ENCODE results near the gene GDAP1L1.

GDAP1L1 gene

DNA sequence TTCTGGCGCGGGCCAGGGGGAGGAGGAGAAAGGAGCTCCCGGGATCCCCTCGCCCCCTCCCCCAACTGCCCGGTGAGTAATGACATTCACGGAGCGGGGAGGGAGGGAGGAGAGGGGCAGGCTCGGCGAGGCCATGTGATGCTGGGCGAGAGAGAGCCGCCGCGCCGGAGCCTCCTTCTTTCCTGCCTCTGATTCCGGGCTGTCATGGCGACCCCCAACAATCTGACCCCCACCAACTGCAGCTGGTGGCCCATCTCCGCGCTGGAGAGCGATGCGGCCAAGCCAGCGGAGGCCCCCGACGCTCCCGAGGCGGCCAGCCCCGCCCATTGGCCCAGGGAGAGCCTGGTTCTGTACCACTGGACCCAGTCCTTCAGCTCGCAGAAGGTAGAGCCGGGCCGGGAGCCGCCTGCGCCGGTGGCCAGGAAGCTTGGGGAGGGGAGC lies at the start of gene GDAP1L1:
Gene GDAP1L1, plus strand, starts transcription at position 178 of the 441 bp plus-strand sequence. Its CDS starts 27 bp downstream, at position 205.
- H3K9me3 ChIP-seq (ENCODE audit: control insufficient read depth, low read length) = no peaks in the 10 kb centered on the region
- no peaks in the 10 kb centered on the region for H3K4me1 ChIP-seq (ENCODE audit: control insufficient read depth, insufficient read depth, low read length)
- H3K4me3 ChIP-seq (ENCODE audit: low read length) = no peak within 1 kb of the TSS
- H3K27me3 ChIP-seq (ENCODE audit: control insufficient read depth, insufficient read depth, low read length) = peaks cover 15% of the 10 kb centered on the region
- no peaks in the 10 kb centered on the region for H3K36me3 ChIP-seq (ENCODE audit: control insufficient read depth, insufficient read depth, low read length)
- H3K9ac ChIP-seq (ENCODE audit: low read length) = no peak within 1 kb of the TSS

DNA sequence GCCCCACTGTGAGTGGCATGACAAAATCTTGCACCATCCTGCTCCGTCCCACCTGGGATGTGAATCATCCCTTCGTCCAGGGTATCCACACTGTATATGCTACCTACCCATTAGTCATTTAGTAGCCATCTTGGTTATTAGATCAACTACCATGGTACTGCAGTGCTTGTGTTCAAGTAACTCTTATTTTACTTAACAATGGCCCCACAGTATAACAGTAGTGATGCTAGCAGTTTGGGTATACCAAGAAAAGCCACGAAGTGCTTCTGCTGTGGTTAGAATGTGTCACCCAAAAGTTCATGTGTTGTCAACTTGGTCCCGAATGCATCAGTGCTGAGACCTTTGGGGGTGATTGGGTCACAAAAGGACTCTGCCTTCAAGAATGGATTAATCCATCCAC lies 48.2 kb upstream of the GDAP1L1 start:
- H3K9me3 ChIP-seq (ENCODE audit: control insufficient read depth, low read length) = no peaks in the 10 kb centered on the region
- no peak overlapping the region for H3K4me3 ChIP-seq (ENCODE audit: low read length)

DNA sequence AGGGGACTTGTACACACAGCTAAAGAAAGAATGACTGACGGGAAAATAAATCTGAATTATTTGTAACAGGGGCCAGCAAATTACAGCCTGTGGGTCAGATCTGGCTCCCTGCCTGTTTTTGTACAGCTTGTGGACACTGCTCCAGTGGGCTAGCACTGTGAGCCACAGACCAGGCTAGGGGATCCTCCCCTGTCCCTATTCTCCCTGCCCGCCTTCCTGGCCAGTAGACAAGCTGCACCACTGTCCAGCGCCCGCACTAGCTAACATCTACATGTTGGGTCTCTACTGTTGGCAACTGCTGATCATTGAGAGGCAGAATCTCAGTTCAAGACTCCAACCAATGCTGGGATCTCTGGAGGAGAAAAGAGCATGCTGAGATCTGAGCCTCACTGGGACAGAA lies 47.2 kb upstream of the GDAP1L1 start:
- Histone ChIP-seq H3K9ac (ENCODE audit: low read length) (no peak overlapping the region), H3K4me1 (ENCODE audit: control insufficient read depth, insufficient read depth, low read length) (peaks cover 6% of the 10 kb centered on the region), H3K9me3 (ENCODE audit: control insufficient read depth, low read length) (no peaks in the 10 kb centered on the region), H3K4me3 (ENCODE audit: low read length) (no peak overlapping the region), H3K36me3 (ENCODE audit: control insufficient read depth, insufficient read depth, low read length) (peaks cover 13% of the 10 kb centered on the region), H3K27me3 (ENCODE audit: control insufficient read depth, insufficient read depth, low read length) (no peaks in the 10 kb centered on the region)

More for the DNA sequence above, 48.2 kb upstream of the GDAP1L1 start:
- Histone ChIP-seq H3K36me3 (ENCODE audit: control insufficient read depth, insufficient read depth, low read length) (peaks cover 13% of the 10 kb centered on the region), H3K4me1 (ENCODE audit: control insufficient read depth, insufficient read depth, low read length) (no peaks in the 10 kb centered on the region), H3K9ac (ENCODE audit: low read length) (no peak overlapping the region), H3K27me3 (ENCODE audit: control insufficient read depth, insufficient read depth, low read length) (no peaks in the 10 kb centered on the region)

DNA sequence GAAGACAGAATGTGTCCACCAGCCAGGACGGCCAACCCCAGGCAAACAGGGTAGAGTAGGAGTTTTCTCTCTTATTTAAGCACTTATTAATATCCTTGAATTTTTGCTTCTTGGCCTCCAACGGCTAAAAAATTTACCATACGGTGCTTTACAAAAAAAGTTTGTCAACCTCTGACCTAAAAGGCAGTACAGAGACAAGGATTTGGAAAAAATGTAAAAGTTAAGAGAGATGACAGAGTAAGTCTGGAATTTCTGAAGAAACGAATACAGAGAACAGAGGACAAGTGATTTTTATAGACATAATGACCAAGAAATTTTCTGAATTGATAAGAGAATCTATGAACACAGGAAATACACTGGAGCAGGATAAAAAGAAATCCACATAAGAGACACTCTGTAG lies 46.7 kb upstream of the GDAP1L1 start:
- H3K9me3 ChIP-seq (ENCODE audit: control insufficient read depth, low read length) = no peaks in the 10 kb centered on the region
- no peak overlapping the region for H3K9ac ChIP-seq (ENCODE audit: low read length)
- no peak overlapping the region for H3K4me3 ChIP-seq (ENCODE audit: low read length)
- no peaks in the 10 kb centered on the region for H3K27me3 ChIP-seq (ENCODE audit: control insufficient read depth, insufficient read depth, low read length)
- peaks cover 13% of the 10 kb centered on the region for H3K36me3 ChIP-seq (ENCODE audit: control insufficient read depth, insufficient read depth, low read length)
- peaks cover 11% of the 10 kb centered on the region for H3K4me1 ChIP-seq (ENCODE audit: control insufficient read depth, insufficient read depth, low read length)

DNA sequence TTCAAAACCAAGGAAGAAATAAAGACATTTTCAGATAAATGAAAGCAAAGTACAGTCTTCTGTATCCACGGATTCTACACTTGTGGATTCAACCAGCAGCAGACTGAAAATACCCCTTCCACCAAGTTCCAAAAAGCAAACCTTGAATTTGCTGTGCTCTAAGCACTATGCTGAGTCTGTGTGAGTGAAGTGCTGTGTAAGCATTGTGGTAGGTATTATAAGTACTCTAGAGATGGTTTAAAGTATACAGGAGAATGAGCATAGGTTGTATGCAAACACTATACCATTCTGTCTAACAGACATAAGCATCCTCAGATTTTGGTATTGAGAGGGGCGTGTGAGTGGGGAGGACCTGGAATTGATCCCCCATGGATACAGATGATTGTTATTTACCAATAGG lies 46.1 kb upstream of the GDAP1L1 start:
- no peaks in the 10 kb centered on the region for H3K27me3 ChIP-seq (ENCODE audit: control insufficient read depth, insufficient read depth, low read length)
- H3K36me3 ChIP-seq (ENCODE audit: control insufficient read depth, insufficient read depth, low read length) = peaks cover 13% of the 10 kb centered on the region
- peaks cover 13% of the 10 kb centered on the region for H3K4me1 ChIP-seq (ENCODE audit: control insufficient read depth, insufficient read depth, low read length)
- no peak overlapping the region for H3K9ac ChIP-seq (ENCODE audit: low read length)
- H3K4me3 ChIP-seq (ENCODE audit: low read length) = no peak overlapping the region
- no peaks in the 10 kb centered on the region for H3K9me3 ChIP-seq (ENCODE audit: control insufficient read depth, low read length)

DNA sequence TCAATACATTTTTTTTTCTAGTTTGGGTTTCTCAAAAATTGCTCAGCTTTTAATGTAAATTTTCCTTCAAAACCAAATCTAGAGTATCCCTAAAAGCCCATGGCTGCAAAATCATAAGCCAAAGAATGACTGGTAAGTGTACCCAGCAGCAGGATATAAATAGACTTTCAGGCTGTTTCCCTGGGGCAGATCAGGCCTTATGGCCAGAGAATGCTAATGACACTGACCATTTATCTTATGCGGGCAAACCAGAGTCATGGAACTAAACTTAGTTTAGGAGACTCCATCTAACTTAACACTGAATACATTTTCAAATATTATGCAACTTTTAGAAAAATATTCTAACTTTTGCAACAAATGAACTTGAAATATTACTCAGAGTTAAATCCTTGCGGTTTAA lies 43.9 kb upstream of the GDAP1L1 start:
- Histone ChIP-seq H3K9me3 (ENCODE audit: control insufficient read depth, low read length) (no peaks in the 10 kb centered on the region), H3K4me3 (ENCODE audit: low read length) (no peak overlapping the region), H3K4me1 (ENCODE audit: control insufficient read depth, insufficient read depth, low read length) (peaks cover 13% of the 10 kb centered on the region), H3K27me3 (ENCODE audit: control insufficient read depth, insufficient read depth, low read length) (no peaks in the 10 kb centered on the region), H3K36me3 (ENCODE audit: control insufficient read depth, insufficient read depth, low read length) (peaks cover 8% of the 10 kb centered on the region), H3K9ac (ENCODE audit: low read length) (no peak overlapping the region)

DNA sequence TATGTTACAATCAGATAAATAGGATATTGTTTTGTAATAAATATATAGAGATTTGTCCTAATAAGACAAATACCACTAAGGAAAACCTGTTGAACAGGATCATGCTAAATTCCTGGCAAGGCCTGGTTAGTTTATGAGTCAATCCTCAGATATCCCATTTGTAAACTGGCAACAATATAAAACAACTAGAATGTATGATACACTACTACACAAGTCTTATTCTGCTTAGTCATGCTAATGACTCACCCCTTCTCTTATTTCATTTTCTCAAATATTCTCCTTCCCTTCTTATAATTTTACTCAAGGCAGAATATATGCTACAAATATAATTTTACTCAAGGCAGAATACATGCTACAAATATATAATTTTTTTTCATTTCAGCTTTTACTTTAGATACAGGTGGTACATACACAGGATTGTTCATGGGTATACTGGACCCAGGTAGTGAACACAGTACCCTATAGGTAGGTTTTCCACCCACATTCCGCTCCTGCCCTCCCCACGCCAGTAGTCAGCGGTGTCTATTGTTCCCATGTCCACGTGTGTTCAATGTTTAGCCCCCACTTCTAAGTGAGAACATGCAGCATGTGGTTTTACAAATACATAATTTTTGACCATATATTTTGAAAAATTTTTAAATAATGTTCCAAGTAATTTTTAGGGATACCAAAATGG lies 42.8 kb upstream of the GDAP1L1 start:
- H3K4me1 ChIP-seq (ENCODE audit: control insufficient read depth, insufficient read depth, low read length) = peaks cover 19% of the 10 kb centered on the region
- no peak overlapping the region for H3K9ac ChIP-seq (ENCODE audit: low read length)
- no peak overlapping the region for H3K4me3 ChIP-seq (ENCODE audit: low read length)
- peaks cover 8% of the 10 kb centered on the region for H3K36me3 ChIP-seq (ENCODE audit: control insufficient read depth, insufficient read depth, low read length)
- H3K27me3 ChIP-seq (ENCODE audit: control insufficient read depth, insufficient read depth, low read length) = no peaks in the 10 kb centered on the region
- H3K9me3 ChIP-seq (ENCODE audit: control insufficient read depth, low read length) = no peaks in the 10 kb centered on the region

DNA sequence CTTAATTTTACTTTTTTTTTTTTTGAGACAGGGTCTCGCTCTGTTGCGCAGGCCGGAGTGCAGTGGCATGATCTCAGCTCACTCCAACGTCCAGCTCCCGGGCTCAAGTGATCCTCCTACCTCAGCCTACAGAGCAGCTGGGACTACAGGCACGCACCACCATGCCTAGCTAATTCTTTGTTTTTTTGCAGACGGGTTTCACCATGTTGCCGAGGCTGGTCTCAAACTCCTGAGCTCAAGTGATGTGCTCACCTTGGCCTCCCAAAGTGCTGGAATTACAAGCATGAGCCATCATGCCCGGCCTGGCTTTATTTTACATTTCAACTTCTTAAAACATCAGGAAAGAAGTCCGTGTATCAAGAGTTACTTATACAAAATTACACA lies 42.3 kb upstream of the GDAP1L1 start:
- Histone ChIP-seq H3K9me3 (ENCODE audit: control insufficient read depth, low read length) (no peaks in the 10 kb centered on the region), H3K9ac (ENCODE audit: low read length) (no peak overlapping the region), H3K4me1 (ENCODE audit: control insufficient read depth, insufficient read depth, low read length) (peaks cover 19% of the 10 kb centered on the region), H3K36me3 (ENCODE audit: control insufficient read depth, insufficient read depth, low read length) (peaks cover 8% of the 10 kb centered on the region), H3K4me3 (ENCODE audit: low read length) (no peak overlapping the region), H3K27me3 (ENCODE audit: control insufficient read depth, insufficient read depth, low read length) (no peaks in the 10 kb centered on the region)

DNA sequence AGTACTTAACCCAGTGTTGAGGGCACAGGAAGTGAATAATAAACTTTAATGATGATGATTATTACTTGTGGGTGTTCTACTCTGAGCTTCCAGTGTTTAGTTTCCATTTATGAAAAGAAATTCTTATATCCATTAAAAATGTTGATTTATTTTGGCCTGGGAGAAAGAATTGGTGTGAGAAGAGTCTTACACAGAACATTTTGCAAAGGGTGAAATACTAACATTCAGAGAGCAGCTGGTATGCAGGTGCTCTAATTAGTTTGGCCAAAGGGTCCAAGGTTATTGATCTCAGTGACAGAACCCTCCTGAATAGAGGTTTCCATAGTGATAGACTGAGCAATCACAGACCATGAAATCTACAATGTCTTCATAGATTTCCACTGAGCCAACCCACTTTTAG lies 41.0 kb upstream of the GDAP1L1 start:
- no peak overlapping the region for H3K9ac ChIP-seq (ENCODE audit: low read length)
- peaks cover 3% of the 10 kb centered on the region for H3K36me3 ChIP-seq (ENCODE audit: control insufficient read depth, insufficient read depth, low read length)
- H3K9me3 ChIP-seq (ENCODE audit: control insufficient read depth, low read length) = no peaks in the 10 kb centered on the region
- H3K4me3 ChIP-seq (ENCODE audit: low read length) = no peak overlapping the region
- no peaks in the 10 kb centered on the region for H3K27me3 ChIP-seq (ENCODE audit: control insufficient read depth, insufficient read depth, low read length)
- H3K4me1 ChIP-seq (ENCODE audit: control insufficient read depth, insufficient read depth, low read length) = peaks cover 19% of the 10 kb centered on the region

DNA sequence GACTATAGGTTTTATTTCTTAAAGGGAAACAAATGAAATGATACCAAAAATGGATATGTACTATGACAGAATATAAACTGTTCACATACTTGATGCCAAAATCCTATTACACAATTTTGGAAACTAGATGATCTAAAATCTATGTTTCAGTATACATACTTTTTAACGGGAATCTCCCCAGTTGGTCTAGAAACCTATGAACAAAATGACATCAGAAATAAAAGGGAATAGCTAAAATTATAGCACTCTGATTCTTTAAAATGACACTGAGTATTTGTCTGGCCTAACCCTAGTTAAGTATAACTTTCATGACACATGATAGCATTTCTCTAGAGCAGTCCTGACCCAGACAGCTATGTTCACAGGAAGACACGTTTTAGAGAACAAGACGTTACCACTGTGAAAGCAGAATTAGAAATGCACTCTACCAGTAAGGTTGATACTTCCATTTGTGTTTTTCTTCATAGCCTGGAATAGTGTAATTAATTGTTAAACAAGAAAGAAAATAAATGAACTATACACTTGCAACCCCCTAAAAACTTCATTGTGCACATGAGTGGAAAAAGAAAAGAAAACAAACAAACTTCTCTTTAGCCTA lies 39.9 kb upstream of the GDAP1L1 start:
- H3K9me3 ChIP-seq (ENCODE audit: control insufficient read depth, low read length) = no peaks in the 10 kb centered on the region
- H3K4me1 ChIP-seq (ENCODE audit: control insufficient read depth, insufficient read depth, low read length) = peaks cover 25% of the 10 kb centered on the region
- no peak overlapping the region for H3K4me3 ChIP-seq (ENCODE audit: low read length)
- H3K36me3 ChIP-seq (ENCODE audit: control insufficient read depth, insufficient read depth, low read length) = no peaks in the 10 kb centered on the region
- no peaks in the 10 kb centered on the region for H3K27me3 ChIP-seq (ENCODE audit: control insufficient read depth, insufficient read depth, low read length)
- H3K9ac ChIP-seq (ENCODE audit: low read length) = no peak overlapping the region

DNA sequence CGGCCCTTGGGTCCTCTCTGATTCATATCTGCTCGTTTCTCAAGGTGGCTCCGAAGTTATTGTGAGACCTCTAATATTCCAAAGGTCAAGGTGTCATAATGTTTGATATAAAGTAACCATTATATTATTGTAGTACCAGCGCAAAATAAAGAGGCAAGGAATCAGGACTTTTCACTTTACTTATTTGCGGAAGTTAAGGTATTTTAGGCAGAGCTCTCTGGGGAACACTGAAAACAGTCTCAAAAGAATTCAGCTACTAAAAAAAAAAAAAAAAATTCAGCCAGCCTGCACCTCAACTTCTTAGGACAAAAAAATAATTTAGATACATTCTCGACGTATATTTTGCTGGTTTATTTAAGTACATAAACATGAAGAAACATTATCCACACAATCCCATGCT lies 38.9 kb upstream of the GDAP1L1 start:
- Histone ChIP-seq H3K36me3 (ENCODE audit: control insufficient read depth, insufficient read depth, low read length) (no peaks in the 10 kb centered on the region), H3K4me3 (ENCODE audit: low read length) (no peak overlapping the region), H3K27me3 (ENCODE audit: control insufficient read depth, insufficient read depth, low read length) (no peaks in the 10 kb centered on the region), H3K9me3 (ENCODE audit: control insufficient read depth, low read length) (no peaks in the 10 kb centered on the region), H3K4me1 (ENCODE audit: control insufficient read depth, insufficient read depth, low read length) (peaks cover 25% of the 10 kb centered on the region), H3K9ac (ENCODE audit: low read length) (no peak overlapping the region)

DNA sequence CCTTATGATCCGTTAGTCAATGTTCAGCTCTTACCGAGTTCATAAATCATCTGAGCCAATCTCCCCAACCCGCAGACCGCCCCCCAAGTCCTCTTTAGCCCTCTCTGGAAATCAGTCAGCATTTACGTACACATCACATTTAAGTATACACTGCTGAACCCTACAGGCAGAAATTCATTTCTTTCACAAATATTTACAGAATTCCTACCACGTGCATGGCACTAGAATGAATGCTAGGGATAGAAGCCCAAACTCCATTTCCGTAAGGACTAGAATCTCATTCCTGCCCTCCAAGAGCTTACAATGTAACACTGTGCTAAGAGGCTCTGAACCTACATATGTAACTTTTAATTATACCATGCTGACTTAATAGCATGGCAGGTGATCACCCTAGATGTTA lies 38.3 kb upstream of the GDAP1L1 start:
- Histone ChIP-seq H3K27me3 (ENCODE audit: control insufficient read depth, insufficient read depth, low read length) (no peaks in the 10 kb centered on the region), H3K9me3 (ENCODE audit: control insufficient read depth, low read length) (no peaks in the 10 kb centered on the region), H3K36me3 (ENCODE audit: control insufficient read depth, insufficient read depth, low read length) (no peaks in the 10 kb centered on the region), H3K4me1 (ENCODE audit: control insufficient read depth, insufficient read depth, low read length) (peaks cover 25% of the 10 kb centered on the region), H3K4me3 (ENCODE audit: low read length) (no peak overlapping the region), H3K9ac (ENCODE audit: low read length) (peak overlapping the region; percentile 96)

All from mucosa of stomach (tissue), 1 donor.